Dedifferentiated amniotic fluid mesenchymal stem cell (primary cell): ENCODE measurements around the gene HOXB3.

Source experiments
- DNase-seq: peaks from one replicate; pipeline ENCODE4 v3.0.0-alpha.2; 2016; ENCODE audit errors: extremely low spot score

HOXB3 gene

GRCh38 chr17:48625495-48626244 lies 35.6 kb upstream of the HOXB3 start:
- DNase-seq, result no peak

- no peak for DNase-seq
Measured at GRCh38 chr17:48624544-48625494, 34.8 kb upstream of the HOXB3 start.

- no peak for DNase-seq
Measured at GRCh38 chr17:48624118-48624517, 34.1 kb upstream of the HOXB3 start.

GRCh38 chr17:48623583-48623982 lies 33.5 kb upstream of the HOXB3 start:
- no peak for DNase-seq

- no peak for DNase-seq
Measured at GRCh38 chr17:48622857-48623256, 32.8 kb upstream of the HOXB3 start.

- DNase-seq, result no peak
Measured at GRCh38 chr17:48621410-48622392, 31.7 kb upstream of the HOXB3 start.

- DNase-seq, result no peak
Measured at GRCh38 chr17:48620461-48621139, 30.6 kb upstream of the HOXB3 start.

- DNase-seq, result no peak
Measured at GRCh38 chr17:48619826-48620449, 29.9 kb upstream of the HOXB3 start.

GRCh38 chr17:48618256-48618896 lies 28.3 kb upstream of the HOXB3 start:
- DNase-seq, result peak; percentile 68

- no peak for DNase-seq
Measured at GRCh38 chr17:48617471-48618255, 27.6 kb upstream of the HOXB3 start.

- no peak for DNase-seq
Measured at GRCh38 chr17:48616717-48617470, 26.9 kb upstream of the HOXB3 start.

- DNase-seq, result no peak
Measured at GRCh38 chr17:48615963-48616716, 26.1 kb upstream of the HOXB3 start.

GRCh38 chr17:48615047-48615962 lies 25.3 kb upstream of the HOXB3 start, which contains the start of gene HOXB8:
Gene HOXB8, minus strand, starts transcription at chr17:48615292. Its CDS starts 588 bp downstream, at chr17:48614704.
- DNase-seq, result no peak

GRCh38 chr17:48613862-48614694 lies 24.0 kb upstream of the HOXB3 start:
- no peak for DNase-seq

- DNase-seq, result no peak
Measured at GRCh38 chr17:48612854-48613691, 23.0 kb upstream of the HOXB3 start.
